NOMO-1 treated with DMSO at 0.1 percent for 48 hours (cell line): Measurements from ENCODE around the gene FKRP.
"Not testable (repeated sequence)": the region's sequence is repeated elsewhere in the genome, so short reads cannot be mapped to it uniquely, and the experiment has no call there.

Source experiments
- DNase-seq: peaks from one replicate; lab custom pipeline; 2025; ENCODE audit not compliant: unreplicated experiment; lab: John Stamatoyannopoulos, UW

Gene FKRP

GRCh38 chr19:46785054-46785979 lies 39.5 kb downstream of the FKRP start:
- no peak for DNase-seq

GRCh38 chr19:46785980-46786235 lies 40.1 kb downstream of the FKRP start:
- no peak for DNase-seq

- DNase-seq: peak; percentile 92
Observed at GRCh38 chr19:46786236-46787039, 40.6 kb downstream of the FKRP start.

- no peak for DNase-seq
Observed at GRCh38 chr19:46787040-46787330, 41.1 kb downstream of the FKRP start.

GRCh38 chr19:46787331-46788261 lies 41.7 kb downstream of the FKRP start:
- DNase-seq: peak; percentile 2

GRCh38 chr19:46788262-46788967 lies 42.6 kb downstream of the FKRP start, which contains the start of gene SLC1A5:
SLC1A5 (minus strand) TSS chr19:46788594; CDS start chr19:46787965, 629 bp downstream.
- peak; percentile 96 for DNase-seq

- no peak for DNase-seq
Observed at GRCh38 chr19:46788968-46789338, 43.1 kb downstream of the FKRP start.

- no peak for DNase-seq
Observed at GRCh38 chr19:46789371-46789770, 43.5 kb downstream of the FKRP start.

- peak; percentile 7 for DNase-seq
Observed at GRCh38 chr19:46791944-46792343, 46.1 kb downstream of the FKRP start.

- no peak for DNase-seq
Observed at GRCh38 chr19:46797881-46798280, 52.0 kb downstream of the FKRP start.

GRCh38 chr19:46798713-46799112 lies 52.9 kb downstream of the FKRP start:
- DNase-seq: no peak

GRCh38 chr19:46802152-46802551 lies 56.3 kb downstream of the FKRP start:
- no peak for DNase-seq

GRCh38 chr19:46803555-46803954 lies 57.7 kb downstream of the FKRP start:
- no peak for DNase-seq

GRCh38 chr19:46804432-46804831 lies 58.6 kb downstream of the FKRP start:
- not testable (repeated sequence) for DNase-seq

GRCh38 chr19:46806656-46807055 lies 60.8 kb downstream of the FKRP start:
- no peak for DNase-seq
